NCI-H774 (cell line): ENCODE results near the gene RAP1B.

Experiments
- DNase-seq: peaks from one replicate; lab custom pipeline; 2025; lab: John Stamatoyannopoulos, UW

RAP1B gene

GRCh38 chr12:68699486-68699885, 88.8 kb downstream of the RAP1B start:
- no peak for DNase-seq
